ENCODE data around the gene KIF1B.

Gene KIF1B

DNA sequence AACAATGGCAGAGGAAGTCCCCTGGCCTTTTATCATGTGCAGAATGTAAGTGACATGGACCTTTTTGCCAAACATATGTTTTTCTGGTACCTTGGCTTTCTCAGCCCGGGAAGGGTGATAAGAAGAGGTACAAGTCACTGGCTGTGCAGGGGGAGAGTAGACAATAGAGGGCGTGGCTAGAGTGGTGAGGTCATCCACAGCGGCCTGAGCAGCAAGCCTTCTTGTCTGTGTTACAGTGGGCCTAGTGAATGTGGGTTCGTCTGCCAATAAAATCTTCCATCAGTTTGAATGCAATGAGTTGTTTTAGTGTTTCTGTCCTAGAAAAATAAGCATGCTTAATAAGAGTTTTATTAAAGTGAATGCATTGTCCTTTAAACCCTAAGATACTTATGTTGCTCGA is 129.4 kb downstream of the KIF1B start:
- DNase-seq: no peak

GRCh38 chr1:10340930-10341590 is 130.7 kb downstream of the KIF1B start:
- no peak for DNase-seq

GRCh38 chr1:10347109-10347508 is 136.7 kb downstream of the KIF1B start:
- DNase-seq: no peak

- no peak for DNase-seq
Measured at GRCh38 chr1:10353282-10353681, 142.9 kb downstream of the KIF1B start.

GRCh38 chr1:10353693-10354092 is 143.3 kb downstream of the KIF1B start:
- DNase-seq: no peak

DNA sequence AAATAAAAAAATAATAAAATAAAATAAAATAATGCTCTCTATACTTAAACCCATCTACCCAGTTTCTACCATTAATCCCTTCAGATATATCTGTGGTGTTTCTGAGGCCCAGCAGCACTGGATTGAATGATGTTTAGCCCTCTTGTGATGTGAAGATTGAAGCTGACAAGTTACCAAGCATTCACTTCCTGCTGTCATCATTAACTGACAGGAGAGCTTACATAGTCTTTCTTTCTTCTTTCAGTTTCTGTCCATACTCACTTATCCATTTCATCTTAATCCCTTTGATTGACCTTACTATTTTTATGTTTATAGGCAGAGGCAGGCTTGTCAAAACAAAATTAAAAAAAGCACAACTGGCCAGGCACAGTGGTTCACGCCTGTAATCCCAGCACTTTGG is 149.7 kb downstream of the KIF1B start:
- DNase-seq: no peak

- DNase-seq: no peak
Measured at GRCh38 chr1:10361515-10361914, 151.1 kb downstream of the KIF1B start.

DNA sequence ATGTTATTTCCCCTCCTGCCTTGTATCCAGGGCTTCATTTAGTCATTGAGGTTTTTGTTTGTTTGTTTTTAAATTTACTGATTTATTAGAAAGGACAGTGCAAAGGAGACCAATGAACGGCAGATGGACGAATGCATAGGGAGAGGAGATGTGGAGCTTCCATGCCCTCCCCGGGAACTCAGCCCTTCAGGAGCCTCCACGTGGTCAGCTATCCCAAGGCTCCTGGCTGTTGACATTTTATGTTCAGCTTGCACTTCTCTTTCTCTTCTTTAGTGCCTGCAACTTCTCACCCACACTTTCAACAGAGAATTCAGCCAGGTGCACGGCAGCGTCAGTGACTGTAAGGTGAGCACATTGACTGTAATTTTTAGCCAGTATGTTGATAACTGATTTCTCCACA is 157.8 kb downstream of the KIF1B start:
- DNase-seq: no peak

GRCh38 chr1:10374442-10374860 is 164.1 kb downstream of the KIF1B start:
- DNase-seq: no peak

- peak; percentile 28 for DNase-seq
Measured at GRCh38 chr1:10377365-10378029, 167.1 kb downstream of the KIF1B start.

- DNase-seq: no peak
Measured at GRCh38 chr1:10378081-10378841, 167.9 kb downstream of the KIF1B start.

DNA sequence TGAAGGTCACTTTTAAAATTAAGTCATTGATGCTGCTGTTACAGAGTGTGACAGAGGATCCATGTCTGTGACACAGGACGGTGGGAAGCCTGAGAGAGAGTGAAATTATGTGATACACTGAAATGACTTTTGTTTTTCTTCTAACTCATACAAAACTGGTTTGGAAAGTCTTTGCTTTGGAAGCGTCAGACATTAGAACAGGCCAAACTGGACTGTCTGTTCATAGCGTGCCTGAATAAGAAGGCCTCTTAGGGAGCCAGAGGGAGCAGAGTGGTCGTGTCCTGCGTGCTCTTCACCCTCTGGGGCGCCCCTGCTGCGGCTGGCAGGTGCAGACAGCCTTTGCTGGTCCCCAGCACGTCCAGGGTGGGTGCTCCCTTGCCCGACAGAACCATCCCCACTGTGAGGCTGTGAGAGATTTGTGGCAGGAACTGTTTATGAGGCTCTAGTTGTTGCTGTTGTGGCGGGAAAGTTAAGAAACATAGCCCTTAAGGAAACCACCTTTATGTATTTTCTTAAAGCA is 168.8 kb downstream of the KIF1B start:
- no peak for DNase-seq

DNA sequence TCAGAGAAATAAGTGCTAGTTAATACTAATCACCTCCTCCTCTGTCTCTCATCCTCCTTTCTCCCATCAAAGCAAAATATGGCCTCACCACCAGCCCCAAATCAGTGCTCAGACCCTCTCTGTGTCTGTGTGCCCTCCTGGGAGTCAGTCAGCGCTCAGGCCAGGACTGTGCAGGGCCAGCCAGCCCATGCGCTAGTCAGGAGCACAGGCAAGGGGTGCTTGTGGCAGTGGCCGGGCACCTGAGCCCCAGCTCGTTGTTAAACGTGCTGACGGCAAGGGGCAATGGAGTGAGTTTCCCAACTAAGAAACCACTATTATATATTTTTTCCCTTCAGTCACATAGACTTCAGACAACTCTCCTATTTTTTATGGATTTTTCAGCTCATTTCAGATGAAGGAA is 169.3 kb downstream of the KIF1B start:
- DNase-seq: no peak

DNA sequence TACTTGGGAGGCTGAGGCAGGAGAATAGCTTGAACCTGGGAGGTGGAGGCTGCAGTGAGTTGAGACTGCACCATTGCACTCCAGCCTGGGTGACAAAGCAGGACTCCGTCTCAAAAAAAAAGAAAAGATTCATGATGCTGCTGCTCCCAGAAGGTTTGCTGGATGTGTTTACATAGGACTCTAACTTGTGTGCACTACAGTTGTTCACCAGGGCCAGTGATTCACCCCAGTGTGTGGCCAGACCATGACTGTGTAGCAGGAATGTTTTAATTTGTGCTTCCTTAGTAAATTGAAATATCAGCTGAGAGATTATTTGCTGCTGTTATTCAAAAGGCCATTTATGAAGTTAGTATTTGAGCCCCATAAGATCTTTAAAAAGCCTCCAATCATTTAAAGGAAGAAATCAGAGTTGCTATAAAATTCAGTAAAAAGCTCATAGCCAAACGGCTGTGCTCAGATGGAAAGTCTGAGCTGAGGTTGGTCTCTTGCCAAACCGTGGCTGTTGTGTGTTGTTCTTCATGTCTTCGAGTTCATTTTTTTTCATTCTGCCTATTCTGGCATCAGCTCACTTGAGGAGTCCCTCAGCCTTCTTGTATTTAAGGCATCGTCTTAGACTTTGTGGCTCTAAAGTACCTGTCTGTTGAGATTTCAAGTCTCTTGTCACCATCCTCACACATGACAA is 170.4 kb downstream of the KIF1B start:
- DNase-seq: no peak

DNA sequence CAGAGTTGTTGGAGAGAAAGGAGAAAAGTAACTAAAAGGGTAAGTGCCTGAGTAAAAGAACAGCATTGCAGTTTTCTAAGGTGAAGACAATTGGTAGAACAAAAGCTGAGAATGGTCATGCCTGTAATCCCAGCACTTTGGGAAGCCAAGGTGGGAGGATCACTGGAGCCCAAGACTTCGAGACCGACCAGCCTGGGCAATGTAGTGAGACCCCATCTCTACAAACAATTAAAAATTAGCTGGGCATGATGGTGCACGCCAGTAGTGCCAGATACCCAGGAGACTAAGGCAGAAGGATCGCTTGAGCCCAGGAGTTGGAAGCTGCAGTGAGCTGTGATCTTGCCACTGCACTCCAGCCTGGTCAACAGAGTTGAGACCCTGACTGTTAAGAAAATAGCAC is 173.3 kb downstream of the KIF1B start:
- DNase-seq: no peak

DNA sequence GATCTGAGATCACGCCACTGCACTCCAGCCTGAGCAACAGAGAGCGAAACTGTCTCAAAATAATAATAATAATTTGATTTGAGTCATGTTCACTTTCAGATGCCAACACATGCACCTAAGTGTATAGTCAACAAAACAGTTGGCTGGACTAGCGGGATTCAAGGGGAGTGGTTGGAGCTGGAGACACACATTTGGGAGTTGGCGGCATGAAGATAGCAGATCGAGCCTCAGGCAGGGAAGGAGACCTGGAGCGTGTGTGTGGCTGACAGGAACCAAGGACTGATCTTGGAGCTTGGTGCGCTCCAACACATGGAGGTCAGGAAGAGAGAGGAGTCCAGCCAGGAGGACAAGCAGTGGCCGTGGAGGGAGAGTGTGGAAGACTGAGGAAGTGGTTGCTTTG is 173.8 kb downstream of the KIF1B start:
- DNase-seq: no peak

DNA sequence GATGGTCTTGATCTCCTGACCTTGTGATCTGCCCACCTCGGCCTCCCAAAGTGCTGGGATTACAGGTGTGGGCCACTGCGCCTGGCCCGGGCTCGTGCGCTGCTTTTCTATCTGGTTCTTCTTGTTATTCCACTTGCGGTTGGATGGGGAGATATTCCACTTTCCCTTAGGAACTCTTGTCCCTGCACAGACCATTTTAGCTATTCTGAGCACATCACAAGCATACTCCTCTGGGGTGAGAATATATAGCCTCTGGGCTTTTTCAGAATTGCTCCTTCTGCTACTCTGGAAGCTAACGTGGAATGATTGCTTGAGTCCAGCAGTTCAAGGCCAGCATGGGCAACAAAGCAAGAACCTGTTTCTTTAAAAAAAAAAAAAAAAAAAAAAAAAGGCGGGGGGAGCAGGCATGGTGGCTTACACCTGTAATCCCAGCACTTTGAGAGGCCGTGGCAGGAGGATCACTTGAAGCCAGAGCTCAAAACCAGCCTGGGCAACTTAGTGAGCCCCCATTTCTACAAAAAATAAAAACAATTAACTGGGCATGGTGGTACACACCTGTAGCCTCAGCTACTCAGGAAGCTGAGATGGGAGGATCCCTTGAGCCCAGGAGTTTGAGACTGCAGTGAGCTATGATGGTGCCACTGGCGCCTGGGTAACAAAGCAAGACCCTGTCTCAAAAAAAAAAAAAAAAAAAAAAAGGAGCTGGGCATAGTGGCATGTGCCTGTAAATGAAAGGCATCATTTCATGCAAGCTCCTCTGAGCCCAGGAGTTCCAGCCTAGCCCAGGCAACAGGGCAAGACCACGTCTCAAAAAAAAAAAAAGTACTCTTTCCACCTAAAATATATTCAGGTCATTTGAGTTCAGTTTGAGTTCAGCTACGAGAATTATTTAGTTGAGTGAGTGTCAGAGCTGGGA is 176.6 kb downstream of the KIF1B start:
- no peak for DNase-seq

GRCh38 chr1:10387677-10388386 is 177.5 kb downstream of the KIF1B start:
- DNase-seq: no peak

DNA sequence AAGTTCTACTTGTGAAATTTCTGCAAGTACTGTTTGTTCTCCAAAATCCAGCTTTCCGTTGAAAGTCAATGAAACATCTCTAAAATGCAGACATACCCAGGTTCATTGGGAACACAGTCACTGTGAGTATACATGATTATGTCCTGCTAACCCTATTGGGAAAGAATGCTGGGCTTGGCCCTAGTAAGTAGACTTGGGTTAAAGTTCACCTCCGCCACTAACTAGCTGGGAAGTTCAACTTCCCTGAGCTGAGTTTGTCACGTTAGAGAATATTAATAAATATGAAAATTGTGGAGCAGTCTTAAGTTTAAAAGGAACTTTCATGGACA is 178.0 kb downstream of the KIF1B start:
- DNase-seq: no peak

DNA sequence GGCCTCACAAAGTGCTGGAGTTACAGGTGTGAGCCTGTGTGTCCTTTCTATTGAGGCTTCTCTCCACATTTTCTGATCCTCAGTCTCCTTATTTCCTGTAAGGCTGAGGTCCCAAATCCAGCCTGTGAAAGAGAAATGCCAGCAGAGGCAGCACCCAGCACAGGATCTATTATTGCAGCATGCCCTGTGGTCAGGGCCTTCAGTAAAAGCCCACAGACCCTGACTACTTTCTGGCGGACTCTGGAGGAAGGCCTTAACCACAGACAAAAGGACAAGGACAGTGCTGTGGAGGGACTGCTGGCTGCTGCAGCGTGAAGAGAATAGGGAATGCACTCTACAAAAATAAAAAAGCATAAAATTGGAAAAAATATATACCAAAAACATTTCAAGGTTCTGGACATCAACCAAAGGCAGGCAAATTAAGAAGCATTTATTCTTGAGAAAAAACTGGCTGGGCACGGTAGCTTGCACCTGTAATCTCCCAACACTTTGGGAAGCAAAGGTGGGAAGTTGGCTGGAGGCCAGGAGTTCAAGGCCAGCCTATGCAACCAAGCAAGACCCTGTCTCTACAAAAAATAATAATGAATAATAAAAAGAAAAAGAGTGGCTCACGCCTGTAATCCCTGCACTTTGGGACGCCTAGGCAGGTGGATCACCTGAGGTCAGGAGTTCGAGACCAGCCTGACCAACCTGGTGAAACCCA is 179.1 kb downstream of the KIF1B start:
- DNase-seq: no peak

GRCh38 chr1:10396870-10397269 is 186.5 kb downstream of the KIF1B start:
- no peak for DNase-seq

Measured in NCI-H1694 (cell line).